ENCODE data around the gene ALKBH8. TPM values are rescaled to one million over a fixed set of nuclear protein-coding genes. Genes with fewer than 3 reads are reported as not detected.
"Not testable (repeated sequence)": the region's sequence is repeated elsewhere in the genome, so short reads cannot be mapped to it uniquely, and the experiment has no call there.

ALKBH8 gene
- total and polyA plus RNA-seq, 2 experiments from 2014 or later: 6.1 to 6.5 TPM

- DNase-seq (ENCODE audit: low read depth in 1 of 2, low spot score in 1 of 2): no peak
- Histone ChIP-seq H3K4me1 (ENCODE audit: low read depth) (no peaks in the 10 kb centered on the region), H3K9me3 (ENCODE audit: low read depth) (no peaks in the 10 kb centered on the region), H3K27me3 (no peaks in the 10 kb centered on the region), H3K36me3 (peaks cover 9% of the 10 kb centered on the region), H3K4me3 (no peak overlapping the region), H3K27ac (no peak overlapping the region)
- no peak for TF ChIP-seq CTCF (IDR thresholded peaks at IDR 0.05; ENCODE audit: low read depth, low read length)
These were observed 57.2 kb downstream of the ALKBH8 start for GRCh38 chr11:107508201-107508857.

- Histone ChIP-seq H3K9me3 (ENCODE audit: low read depth) (no peaks in the 10 kb centered on the region), H3K36me3 (peaks cover 12% of the 10 kb centered on the region), H3K27ac (peak overlapping the region; percentile 7), H3K27me3 (no peaks in the 10 kb centered on the region), H3K4me1 (ENCODE audit: low read depth) (no peaks in the 10 kb centered on the region), H3K4me3 (no peak overlapping the region)
- TF ChIP-seq CTCF (IDR thresholded peaks at IDR 0.05; ENCODE audit: low read depth, low read length): no peak
- DNase-seq (ENCODE audit: low read depth in 1 of 2, low spot score in 1 of 2): no peak
These were observed 59.8 kb downstream of the ALKBH8 start for GRCh38 chr11:107505647-107506225.

- no peak overlapping the region for H3K27ac ChIP-seq
- H3K4me1 ChIP-seq (ENCODE audit: low read depth): no peaks in the 10 kb centered on the region
- H3K9me3 ChIP-seq (ENCODE audit: low read depth): no peaks in the 10 kb centered on the region
- H3K36me3 ChIP-seq: peaks cover 12% of the 10 kb centered on the region
- no peak overlapping the region for H3K4me3 ChIP-seq
- no peak for DNase-seq (ENCODE audit: low read depth in 1 of 2, low spot score in 1 of 2)
- no peaks in the 10 kb centered on the region for H3K27me3 ChIP-seq
- no peak for TF ChIP-seq CTCF (IDR thresholded peaks at IDR 0.05; ENCODE audit: low read depth, low read length)
These were observed 60.6 kb downstream of the ALKBH8 start for GRCh38 chr11:107504981-107505380.

GRCh38 chr11:107501713-107502112, 63.8 kb downstream of the ALKBH8 start:
- no peak overlapping the region for H3K27ac ChIP-seq
- no peak for DNase-seq (ENCODE audit: low read depth in 1 of 2, low spot score in 1 of 2)
- H3K27me3 ChIP-seq: no peaks in the 10 kb centered on the region
- H3K36me3 ChIP-seq: peaks cover 12% of the 10 kb centered on the region
- TF ChIP-seq CTCF (IDR thresholded peaks at IDR 0.05; ENCODE audit: low read depth, low read length): no peak
- H3K9me3 ChIP-seq (ENCODE audit: low read depth): no peaks in the 10 kb centered on the region
- no peaks in the 10 kb centered on the region for H3K4me1 ChIP-seq (ENCODE audit: low read depth)
- no peak overlapping the region for H3K4me3 ChIP-seq

GRCh38 chr11:107497371-107497770, 68.2 kb downstream of the ALKBH8 start:
- not testable (repeated sequence) for DNase-seq (ENCODE audit: low read depth in 1 of 2, low spot score in 1 of 2); H3K9me3 ChIP-seq (ENCODE audit: low read depth); H3K36me3 ChIP-seq; H3K27me3 ChIP-seq; H3K4me1 ChIP-seq (ENCODE audit: low read depth); H3K4me3 ChIP-seq; H3K27ac ChIP-seq

GRCh38 chr11:107496011-107496410, 69.5 kb downstream of the ALKBH8 start:
- Histone ChIP-seq H3K36me3 (no peaks in the 10 kb centered on the region), H3K9me3 (ENCODE audit: low read depth) (no peaks in the 10 kb centered on the region), H3K4me1 (ENCODE audit: low read depth) (no peaks in the 10 kb centered on the region), H3K27ac (no peak overlapping the region), H3K27me3 (no peaks in the 10 kb centered on the region), H3K4me3 (no peak overlapping the region)
- no peak for TF ChIP-seq CTCF (IDR thresholded peaks at IDR 0.05; ENCODE audit: low read depth, low read length)
- peak in 1 of 2 donors; percentile 96 for DNase-seq (ENCODE audit: low read depth in 1 of 2, low spot score in 1 of 2)

Data from cardiac muscle cell (in vitro differentiated cells and primary cell).